ENCODE results near the gene KLF14.
"Not testable (repeated sequence)": the region's sequence is repeated elsewhere in the genome, so short reads cannot be mapped to it uniquely, and the experiment has no call there.

Gene KLF14

DNA sequence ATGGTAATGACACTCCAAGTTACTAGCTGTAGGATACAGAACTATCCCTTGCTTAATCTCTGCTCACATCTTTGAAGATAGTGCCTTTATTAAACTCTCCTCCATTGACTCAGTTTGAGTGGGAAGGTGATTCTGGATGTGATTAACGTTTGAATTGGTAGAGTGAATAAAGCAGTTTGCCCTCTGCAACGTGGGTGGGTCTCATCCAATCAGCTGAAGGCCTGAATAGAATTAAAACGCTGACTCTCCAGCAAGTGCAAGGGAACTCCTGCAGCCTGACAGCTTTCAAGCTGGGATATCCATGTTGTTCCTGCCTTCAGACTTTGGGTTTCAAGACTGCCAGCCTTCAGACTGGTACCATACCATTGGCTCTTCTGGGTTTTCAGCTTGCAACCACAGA, 21.6 kb downstream of the KLF14 start:
- DNase-seq = no peak

DNA sequence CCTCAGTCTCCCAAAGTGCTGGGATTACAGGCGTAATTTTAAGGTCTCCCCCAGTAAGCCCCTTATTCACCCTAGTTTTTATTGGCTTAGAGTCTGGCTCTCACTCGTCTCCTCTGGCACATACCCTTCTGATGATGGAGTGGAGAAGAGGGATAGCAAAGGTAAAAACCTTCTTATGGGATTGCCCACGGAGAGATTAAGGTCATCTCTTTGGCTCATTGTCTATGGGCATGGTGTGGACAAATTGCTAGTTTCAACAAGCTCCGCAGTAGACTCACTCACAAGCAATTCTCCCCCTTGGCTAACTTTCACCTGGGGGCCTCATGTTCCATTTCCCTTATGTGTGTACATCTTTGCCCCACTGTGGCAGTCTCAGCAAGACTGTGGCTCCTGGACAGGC, 25.2 kb downstream of the KLF14 start:
- DNase-seq = no peak

DNA sequence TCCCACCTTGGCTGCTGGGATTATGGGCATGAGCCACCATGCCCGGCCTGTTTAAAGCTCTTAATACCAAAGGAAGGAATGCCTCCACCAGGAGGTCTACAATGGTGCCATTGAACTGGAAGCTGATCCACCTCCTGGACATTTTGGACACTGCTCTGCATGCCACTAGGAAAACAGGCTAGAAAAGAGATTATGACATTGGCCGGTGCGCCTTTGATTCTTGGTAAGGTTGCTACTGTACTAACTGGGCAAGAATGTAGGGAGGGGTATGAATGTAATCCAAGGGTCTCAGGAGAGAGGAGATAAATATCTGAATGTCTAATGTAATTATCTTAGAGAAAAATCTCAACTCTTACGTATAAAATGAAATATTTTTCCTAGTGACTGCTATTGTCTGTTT, 26.0 kb downstream of the KLF14 start:
- DNase-seq = no peak

DNA sequence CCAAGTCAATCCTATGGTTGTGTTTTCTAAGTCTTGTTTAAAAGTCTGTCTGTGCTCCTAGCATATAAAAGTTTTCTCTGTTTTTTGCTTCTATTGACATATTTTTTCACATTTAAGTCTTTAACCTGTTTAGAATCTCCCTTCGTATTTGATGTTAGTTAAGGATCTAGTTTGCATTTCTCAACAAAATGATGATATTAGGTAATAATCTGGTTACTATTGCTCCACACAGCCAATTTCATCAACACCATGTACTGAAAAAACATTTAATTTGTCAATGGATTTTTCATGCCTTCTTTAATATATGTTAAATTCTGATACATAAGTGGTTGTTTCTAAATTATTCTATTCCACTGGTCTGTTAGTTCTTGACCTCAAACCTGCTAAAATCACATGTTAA, 30.2 kb downstream of the KLF14 start:
- DNase-seq = no peak

DNA sequence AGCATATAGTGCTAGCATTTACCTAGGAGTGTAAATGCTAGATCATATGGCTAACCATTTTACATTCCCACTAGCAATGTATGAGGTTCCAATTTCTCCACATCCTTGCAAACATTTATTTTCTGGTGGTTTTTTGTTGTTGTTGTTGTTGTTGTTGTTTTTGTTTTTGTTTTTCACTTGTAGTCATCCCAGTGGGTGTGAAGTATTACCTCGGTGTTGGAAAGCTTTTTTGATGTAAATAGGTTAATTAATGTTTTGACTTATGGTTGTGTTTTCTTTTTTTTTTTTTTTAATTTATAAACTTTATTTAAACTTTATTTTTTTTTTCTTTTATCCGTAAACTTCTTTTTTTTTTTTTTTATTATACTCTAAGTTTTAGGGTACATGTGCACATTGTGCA, 32.4 kb downstream of the KLF14 start:
- DNase-seq = no peak

DNA sequence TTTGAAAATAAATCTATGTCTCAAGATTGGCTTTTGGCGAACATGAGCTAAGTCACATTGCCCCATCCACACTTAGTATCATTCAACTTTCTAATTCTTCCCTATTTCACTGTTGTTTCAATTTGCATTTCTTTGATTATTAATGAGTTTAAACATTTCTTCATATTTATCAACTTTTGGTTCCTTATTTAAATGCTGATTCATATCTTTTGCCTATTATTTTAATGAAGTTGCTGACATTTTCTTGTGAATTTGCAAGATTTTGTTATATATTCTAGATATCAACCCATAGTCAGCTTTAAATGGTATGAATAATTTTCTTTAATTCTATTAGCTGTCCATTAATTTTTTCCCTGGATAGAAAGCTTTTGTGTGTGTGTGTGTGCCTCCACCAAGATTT, 33.2 kb downstream of the KLF14 start:
- no peak for DNase-seq

DNA sequence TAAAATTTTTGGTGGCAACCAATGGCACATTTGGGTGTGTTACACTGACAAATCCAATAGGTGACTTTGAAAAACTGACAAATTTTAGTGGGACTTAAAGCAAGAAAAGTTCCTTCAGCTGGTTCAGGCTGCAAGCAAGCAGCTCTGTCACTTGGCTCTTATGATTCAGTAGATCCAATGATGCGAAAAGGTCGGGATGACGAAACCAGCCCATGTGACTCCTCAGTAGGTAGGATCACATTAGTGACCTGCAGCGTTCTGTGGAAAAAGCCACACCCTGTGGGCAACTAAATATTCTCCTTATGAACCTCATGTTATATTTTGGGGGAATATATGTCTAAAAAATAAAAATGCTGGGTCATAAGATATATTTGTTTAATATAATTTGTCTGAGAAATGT, 34.3 kb downstream of the KLF14 start:
- no peak for DNase-seq

DNA sequence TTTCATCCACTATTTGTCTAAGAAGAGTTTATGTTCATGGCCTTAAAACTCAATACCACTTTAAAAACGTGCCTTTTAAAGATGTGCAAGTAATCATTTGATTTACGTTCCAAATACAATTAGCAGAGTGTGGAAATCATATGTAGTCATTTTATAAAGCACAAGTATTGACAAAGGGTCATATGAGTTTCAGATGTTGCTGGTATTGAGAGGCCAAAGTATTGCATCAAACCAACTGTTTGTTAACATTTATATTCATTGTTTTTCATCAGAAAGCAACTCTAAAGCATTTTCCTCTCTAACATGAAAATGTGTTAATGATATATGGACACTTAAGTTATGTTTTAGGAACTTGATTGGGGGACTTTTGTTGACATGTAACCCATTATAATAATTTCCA, 36.2 kb downstream of the KLF14 start:
- no peak for DNase-seq

DNA sequence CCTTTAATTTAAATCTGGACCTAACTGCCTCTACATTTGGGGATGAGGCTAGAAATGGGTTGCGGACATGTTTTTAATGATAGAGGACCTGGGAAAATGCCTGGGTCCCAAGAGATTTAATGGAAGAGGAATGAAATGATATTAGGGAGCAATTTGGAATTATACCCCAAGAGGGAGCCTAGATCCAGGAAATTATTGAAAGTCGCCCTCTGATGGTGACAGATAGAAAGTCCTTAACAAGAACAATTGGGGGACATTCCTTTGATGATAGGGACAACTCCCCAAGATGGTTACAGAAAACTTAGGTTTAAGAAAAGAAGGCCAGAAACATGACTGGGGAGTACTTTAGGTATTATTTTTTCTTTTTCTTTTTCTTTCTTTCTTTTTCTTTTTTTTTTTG, 38.2 kb downstream of the KLF14 start:
- no peak for DNase-seq

DNA sequence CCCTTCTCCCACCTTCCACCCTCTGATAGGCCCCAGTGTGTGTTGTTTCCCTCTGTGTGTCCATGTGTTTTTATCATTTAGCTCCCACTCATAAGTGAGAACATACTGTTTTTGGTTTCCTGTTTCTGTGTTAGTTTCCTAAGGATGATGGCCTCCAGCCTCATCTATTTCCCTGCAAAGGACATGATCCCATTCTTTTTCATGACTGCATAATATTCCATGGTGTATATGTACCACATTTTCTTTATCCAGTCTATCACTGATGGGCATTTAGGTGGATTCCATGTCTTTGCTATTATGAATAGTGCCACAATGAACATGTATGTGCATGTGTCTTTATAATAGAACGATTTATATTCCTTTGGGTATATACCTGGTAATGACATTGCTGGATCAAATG, 41.6 kb downstream of the KLF14 start:
- not testable (repeated sequence) for DNase-seq

DNA sequence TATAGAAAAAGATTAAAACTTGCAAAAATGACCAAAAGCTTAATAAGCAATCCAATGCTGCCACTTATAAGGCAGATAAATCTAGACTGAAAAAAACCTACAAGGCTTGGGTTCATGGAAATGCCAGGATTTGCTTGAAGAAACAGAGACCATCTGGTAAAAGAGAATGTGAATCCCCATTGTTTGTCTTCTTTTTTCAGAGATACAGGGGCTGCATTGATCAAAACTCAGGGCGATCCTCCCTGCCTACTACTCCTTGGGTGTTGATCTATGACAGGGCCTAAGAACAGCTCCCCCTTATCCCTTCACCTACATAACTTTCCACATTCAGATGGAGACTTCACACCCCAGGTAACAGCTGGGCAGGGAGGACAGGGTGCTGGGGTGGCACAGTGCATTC, 44.3 kb downstream of the KLF14 start:
- DNase-seq = no peak

DNA sequence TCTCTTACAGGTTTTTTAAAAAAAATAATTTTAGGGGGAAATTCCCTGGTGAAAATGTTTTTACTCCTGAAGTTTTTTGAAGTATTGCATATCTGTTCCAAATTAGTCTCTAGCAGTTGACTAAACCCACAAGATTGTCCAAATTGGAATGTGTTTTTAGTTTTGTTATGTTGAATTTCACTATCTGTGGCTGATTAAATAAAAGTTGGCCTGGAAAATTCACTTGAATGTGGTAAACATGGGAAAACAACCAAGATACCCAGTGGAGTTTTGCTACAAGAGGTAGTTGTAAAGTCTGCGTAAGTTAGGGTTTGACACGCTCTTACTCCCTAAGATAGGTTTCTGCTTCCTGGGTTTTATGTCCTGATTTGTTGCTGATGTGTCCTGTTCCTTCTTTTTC, 51.0 kb downstream of the KLF14 start:
- DNase-seq = no peak

Data from activated T-cell treated with anti-CD3 and anti-CD28 coated beads, Interleukin-2, amount 50 U/mL, for 1 hour (primary cell).